GM18498 (cell line): ENCODE measurements around the gene SPIRE1.
"Not testable (repeated sequence)": the region's sequence is repeated elsewhere in the genome, so short reads cannot be mapped to it uniquely, and the experiment has no call there.

ENCODE experiments used
- ATAC-seq: cut with Tn5 transposase; IDR thresholded peaks from one replicate; pipeline ENCODE4 v1.9.1; 2021; ENCODE audit warnings: mild to moderate bottlenecking, moderate library complexity; ENCODE audit not compliant: unreplicated experiment

SPIRE1 gene

GRCh38 chr18:12497296-12497695 lies 160.6 kb downstream of the SPIRE1 start:
- ATAC-seq: no peak

DNA sequence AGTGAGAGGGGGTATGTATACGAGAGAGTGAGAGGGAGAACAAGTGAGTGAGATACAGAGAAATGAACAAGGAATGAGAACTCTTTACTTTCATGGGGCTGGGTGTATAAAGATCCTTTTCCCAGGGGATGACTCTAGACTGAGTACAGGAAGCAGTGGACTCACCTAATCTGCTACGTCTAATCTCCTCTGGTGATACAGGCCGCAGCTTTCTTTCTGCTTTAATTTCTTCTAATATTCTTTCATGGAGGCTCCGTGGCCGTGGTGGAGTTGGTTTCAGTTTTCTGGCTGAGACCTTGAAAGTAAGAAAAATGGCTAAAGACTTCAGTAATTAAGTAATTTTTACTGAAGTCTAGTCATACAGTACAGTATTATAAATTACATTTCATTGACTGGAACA lies 165.0 kb downstream of the SPIRE1 start:
- ATAC-seq: no peak

GRCh38 chr18:12491611-12492435 lies 166.1 kb downstream of the SPIRE1 start:
- ATAC-seq: no peak

DNA sequence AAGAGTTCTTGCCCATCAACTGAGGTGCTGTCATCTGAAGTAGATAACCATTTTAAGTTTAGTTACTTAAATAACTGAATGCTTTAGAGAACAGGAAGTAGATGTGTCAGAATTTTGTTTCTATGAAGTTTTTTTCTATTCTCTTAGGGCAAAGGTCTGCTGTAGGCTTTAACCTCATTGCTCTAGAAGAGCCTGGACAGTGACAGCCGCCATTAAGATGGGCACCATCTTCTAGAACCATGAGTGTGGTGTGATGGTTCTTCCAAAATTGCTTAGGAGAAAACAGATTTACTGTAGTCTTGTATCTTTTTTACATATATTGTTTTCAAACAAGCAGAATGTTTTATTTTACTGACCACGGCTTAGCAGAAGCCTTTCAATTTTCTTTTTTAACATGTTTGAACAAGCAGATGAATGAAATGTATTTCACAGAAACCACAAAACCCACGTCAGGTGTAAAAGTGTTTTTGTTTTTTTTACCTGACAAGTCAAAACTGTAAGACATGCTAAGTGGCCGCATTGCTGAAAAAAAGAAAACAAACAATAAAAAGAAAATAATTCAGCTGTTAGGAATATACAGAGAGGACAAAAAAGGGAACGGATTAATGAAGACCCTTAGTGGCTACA lies 172.3 kb downstream of the SPIRE1 start:
- ATAC-seq: no peak

DNA sequence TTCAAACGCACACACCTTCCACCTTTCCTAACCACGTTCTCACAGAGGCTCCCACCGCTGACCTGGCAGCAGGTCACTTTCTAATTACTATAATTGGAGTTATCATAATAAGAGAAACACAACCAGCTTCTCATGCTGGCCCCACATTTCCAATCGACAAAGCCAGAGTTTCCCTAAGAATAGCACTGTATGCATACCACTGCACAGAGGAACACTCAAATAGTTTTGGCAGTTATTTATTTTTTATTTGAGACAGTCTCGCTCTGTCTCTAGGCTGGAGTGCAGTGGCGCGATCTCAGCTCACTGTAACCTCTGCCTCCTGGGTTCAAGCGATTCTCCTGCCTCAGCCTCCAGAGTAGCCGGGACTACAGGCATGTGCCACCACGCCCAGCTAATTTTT lies 176.0 kb downstream of the SPIRE1 start:
- ATAC-seq: not testable (repeated sequence)

DNA sequence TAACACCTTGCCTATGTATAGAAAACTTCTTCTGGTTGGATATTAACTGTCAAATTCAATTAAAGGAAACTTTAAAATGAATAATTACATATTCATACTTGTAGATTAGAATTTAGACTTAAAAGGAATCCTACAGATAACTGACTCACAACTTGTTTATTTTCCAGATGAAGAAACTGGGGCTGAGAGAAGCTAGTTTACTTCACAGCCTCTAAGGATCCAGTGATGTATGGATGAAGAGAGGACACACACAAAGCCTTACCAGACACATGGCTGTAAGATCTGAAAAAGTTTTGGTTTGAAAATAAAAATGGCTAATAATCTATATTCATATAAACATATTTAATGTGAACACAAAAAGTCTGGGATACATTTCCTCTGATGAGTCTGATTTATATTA lies 177.9 kb downstream of the SPIRE1 start:
- no peak for ATAC-seq

GRCh38 chr18:12479536-12479935 lies 178.4 kb downstream of the SPIRE1 start:
- no peak for ATAC-seq

GRCh38 chr18:12478269-12479047 lies 179.4 kb downstream of the SPIRE1 start:
- no peak for ATAC-seq

DNA sequence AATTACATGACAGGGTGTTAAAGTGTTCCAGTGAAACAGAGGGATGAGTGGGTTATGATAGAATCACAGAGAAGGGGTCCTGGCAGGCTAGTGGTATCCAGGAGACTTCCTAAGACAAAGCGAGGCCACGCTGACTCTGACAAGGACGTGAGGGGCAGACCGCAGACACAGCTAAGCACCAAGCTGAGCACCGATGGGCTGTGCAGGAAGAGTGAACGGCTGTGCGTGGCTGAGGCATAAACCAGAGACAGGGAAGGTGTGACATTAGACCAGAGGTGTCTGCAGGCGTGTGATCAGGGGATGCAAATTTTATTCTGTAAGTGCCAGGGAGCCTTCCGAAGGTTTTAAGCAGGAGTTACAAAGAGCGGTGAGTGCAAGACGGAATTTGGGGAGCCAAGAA lies 180.3 kb downstream of the SPIRE1 start:
- no peak for ATAC-seq

DNA sequence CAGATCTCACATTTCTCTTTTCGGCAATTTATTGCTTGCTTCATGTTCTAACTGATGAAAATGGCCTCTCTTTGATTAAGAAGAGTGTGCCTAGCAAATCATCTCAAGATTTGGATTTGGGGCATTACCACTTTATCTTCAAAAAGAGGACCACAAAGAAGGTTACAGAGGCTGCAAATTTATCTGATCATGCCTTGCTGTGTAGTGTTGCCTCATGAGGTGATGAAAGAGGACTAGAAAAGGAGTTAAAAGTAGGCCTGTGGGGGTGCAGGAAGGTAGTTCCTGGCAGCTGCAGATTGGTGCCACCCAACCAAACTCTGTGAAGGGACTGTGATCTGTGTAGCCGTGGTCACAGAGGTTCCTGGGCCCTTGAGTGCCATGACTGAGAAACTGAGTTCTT lies 181.0 kb downstream of the SPIRE1 start:
- no peak for ATAC-seq

DNA sequence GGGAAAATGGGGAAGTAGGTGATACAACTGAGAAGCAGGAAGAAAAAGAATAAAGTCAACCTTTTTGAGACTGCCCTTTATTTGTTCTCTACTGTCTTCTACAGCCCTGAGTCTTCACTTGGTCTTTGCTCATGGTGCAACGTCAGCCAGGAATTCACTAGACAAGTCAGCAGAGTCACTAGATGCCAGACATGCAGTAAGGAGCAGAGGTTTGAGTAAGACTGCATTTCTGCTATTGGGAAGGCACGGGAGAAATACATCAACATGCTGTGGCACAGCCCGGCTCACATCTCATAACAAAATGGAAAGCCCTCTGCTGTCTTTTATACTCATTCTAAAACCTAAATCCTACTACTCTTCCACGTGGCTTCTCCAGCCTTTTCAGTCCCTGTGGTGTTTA lies 183.0 kb downstream of the SPIRE1 start:
- ATAC-seq: no peak

GRCh38 chr18:12474146-12474545 lies 183.8 kb downstream of the SPIRE1 start:
- no peak for ATAC-seq

DNA sequence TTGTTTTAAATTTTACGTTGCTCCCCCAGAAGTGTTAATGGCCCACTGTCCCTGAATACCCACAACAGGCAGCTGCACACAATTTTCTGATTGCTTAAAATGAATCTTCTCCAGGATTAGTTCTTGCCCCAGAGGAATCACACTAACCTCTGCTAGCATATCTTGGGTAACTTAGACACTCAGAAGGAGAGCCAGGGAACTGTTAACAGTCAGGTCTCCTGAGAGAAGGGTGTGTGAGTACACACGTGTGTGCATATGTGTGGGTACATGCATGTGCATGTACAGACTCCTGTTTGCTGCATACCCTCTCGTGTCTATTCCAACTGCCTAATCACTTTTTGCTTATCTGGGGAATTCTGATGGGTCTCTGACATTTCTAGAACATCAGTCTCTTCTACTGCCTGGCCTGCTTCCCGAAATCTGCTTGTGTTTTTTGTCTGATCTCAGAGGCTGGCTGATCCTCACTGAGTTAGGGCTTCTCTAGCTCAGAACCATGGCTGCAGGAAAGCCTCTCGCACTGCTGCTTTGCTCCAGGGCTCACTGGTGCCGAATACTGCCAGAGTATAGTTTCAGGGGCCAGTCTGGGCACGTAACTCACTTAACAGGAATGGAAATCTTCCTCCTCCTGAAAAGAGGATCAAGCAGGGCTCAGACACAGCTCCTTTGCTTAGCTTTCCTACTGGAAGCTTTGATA lies 187.4 kb downstream of the SPIRE1 start:
- ATAC-seq: no peak

DNA sequence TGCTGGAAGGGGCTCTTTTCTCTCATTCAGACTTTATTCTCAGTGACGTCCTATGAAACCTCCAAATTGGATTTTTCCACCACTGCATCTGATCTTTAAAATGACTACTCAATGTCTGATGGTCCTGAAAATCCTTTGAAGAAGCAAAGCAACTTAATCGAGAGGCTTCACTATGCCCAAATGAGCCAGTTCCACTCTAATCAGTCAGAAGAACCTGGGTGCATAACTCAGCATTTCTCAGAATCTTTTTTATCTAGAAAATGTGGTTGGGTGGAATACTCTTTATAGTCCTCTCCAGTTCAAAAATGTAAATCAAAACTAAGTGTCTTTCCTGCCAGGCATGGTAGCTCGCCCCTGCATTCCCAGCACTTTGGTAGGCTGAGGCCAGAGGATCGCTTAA lies 189.5 kb downstream of the SPIRE1 start:
- ATAC-seq: no peak

- ATAC-seq: no peak
Measured at GRCh38 chr18:12464731-12465130, 193.2 kb downstream of the SPIRE1 start.

DNA sequence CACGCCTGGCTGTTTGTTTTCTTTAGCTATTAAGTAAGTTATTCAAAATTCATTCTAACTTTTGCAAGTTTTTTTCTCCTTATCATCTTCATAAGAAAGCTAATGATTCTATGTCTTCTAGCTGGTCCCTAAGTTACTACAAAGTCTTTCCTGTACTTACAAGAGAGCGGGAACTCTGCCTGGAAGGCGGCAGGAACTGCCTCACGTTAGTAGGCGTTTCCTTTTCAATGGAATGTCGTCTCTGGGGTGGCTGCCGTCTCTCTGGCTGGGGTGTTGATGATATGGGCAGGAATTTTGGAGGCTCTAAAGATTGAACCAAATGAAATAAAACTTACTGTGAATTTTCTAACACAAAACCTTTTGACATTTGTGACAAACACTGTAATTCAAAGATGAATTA lies 194.7 kb downstream of the SPIRE1 start:
- no peak for ATAC-seq

- ATAC-seq: no peak
Measured at GRCh38 chr18:12462242-12462641, 195.7 kb downstream of the SPIRE1 start.

GRCh38 chr18:12461326-12461725 lies 196.6 kb downstream of the SPIRE1 start:
- ATAC-seq: no peak

GRCh38 chr18:12460874-12461273 lies 197.0 kb downstream of the SPIRE1 start:
- ATAC-seq: no peak

GRCh38 chr18:12458771-12459170 lies 199.1 kb downstream of the SPIRE1 start:
- no peak for ATAC-seq

- ATAC-seq: no peak
Measured at GRCh38 chr18:12456441-12456840, 201.5 kb downstream of the SPIRE1 start.
